A673 (cell line): ENCODE results near the gene SLN. TPM values are rescaled to one million over a fixed set of nuclear protein-coding genes. Genes with fewer than 3 reads are reported as not detected.

ENCODE experiments used
- BruUV-seq: library from RNA; stranded (reverse); fragments of 400-500 nt; replicated peaks from 2 replicates; lab custom pipeline; 2021; lab: Mats Ljungman, UMichigan
- CTCF ChIA-PET: fragments of 300-600 bp; sonication (Branson Sonifier 250); formaldehyde crosslinking; loops from one replicate; lab custom pipeline; 2022; ENCODE audit warnings: antibody characterized with exemption; lab: Charles Lee
- POLR2A ChIA-PET: fragments of 300-600 bp; sonication (Branson Sonifier 250); formaldehyde crosslinking; loops from one replicate; lab custom pipeline; 2022; ENCODE audit warnings: antibody characterized with exemption; ENCODE audit not compliant: low non-redundant PET; lab: Charles Lee
- DNase-seq: peaks from one replicate; pipeline ENCODE4 v3.0.0-alpha.2; 2015; ENCODE audit warnings: low spot score
- H3K27ac ChIP-seq: fragments of 200-600 bp; sonication (generic); 2 replicates; pipeline ENCODE4 v1.5.1; 2016; ENCODE audit warnings: mixed run types, low read depth, mild to moderate bottlenecking, mixed read lengths, antibody characterized with exemption, low read length; ENCODE audit not compliant: poor library complexity, severe bottlenecking
- H3K27me3 ChIP-seq: fragments of 200-600 bp; sonication (generic); replicated peaks from 2 replicates; pipeline ENCODE4 v1.6.1; 2017; ENCODE audit warnings: mixed run types, low read depth, mild to moderate bottlenecking, mixed read lengths, antibody characterized with exemption, low read length; ENCODE audit not compliant: insufficient read depth, poor library complexity
- H3K36me3 ChIP-seq: fragments of 200-600 bp; sonication (generic); 2 replicates; pipeline ENCODE4 v1.6.1; 2016; ENCODE audit warnings: mixed run types, mild to moderate bottlenecking, mixed read lengths, antibody characterized with exemption, low read length; ENCODE audit not compliant: insufficient read depth, poor library complexity, severe bottlenecking
- H3K4me1 ChIP-seq: fragments of 200-600 bp; sonication (generic); 2 replicates; pipeline ENCODE4 v1.6.1; 2017; ENCODE audit warnings: mixed run types, mild to moderate bottlenecking, mixed read lengths, antibody characterized with exemption, low read length; ENCODE audit not compliant: insufficient read depth, poor library complexity, severe bottlenecking
- H3K4me3 ChIP-seq: fragments of 200-600 bp; sonication (generic); 2 replicates; pipeline ENCODE4 v1.5.1; 2016; ENCODE audit warnings: low read depth, mixed run types, mild to moderate bottlenecking, mixed read lengths, low read length; ENCODE audit not compliant: poor library complexity, severe bottlenecking
- H3K9me3 ChIP-seq: fragments of 200-600 bp; sonication (generic); 2 replicates; pipeline ENCODE4 v1.6.1; 2016; ENCODE audit warnings: mixed run types, low read depth, mild to moderate bottlenecking, mixed read lengths, antibody characterized with exemption, low read length; ENCODE audit not compliant: poor library complexity, severe bottlenecking
- EZH2 ChIP-seq: fragments of 200-600 bp; sonication (generic); IDR thresholded peaks from 2 replicates; pipeline ENCODE4 v1.6.1; 2017; ENCODE audit warnings: borderline replicate concordance, low read depth, mild to moderate bottlenecking, mixed read lengths, antibody characterized with exemption, low read length; ENCODE audit not compliant: poor library complexity, severe bottlenecking
- intact Hi-C: fragments of 100-400 bp; cut with micrococcal nuclease; formaldehyde crosslinking; loops from one replicate; pipeline ENCODE4 v1.10.0; 2022; ENCODE audit not compliant: unreplicated experiment
- total RNA-seq: library from RNA; stranded (reverse); gene quantifications from 2 replicates; pipeline ENCODE4 v1.2.3, GENCODE V29; 2021
- TF ChIP-seq, protein P1 (sequence below): fragments of 300-800, 200-600 bp; sonication (generic); conservative IDR thresholded peaks from 2 replicates; pipeline ENCODE4 v1.5.1; 2017; ENCODE audit warnings: low read depth, mild to moderate bottlenecking, antibody characterized with exemption, low read length, moderate library complexity, mixed read lengths

SLN gene
- total RNA-seq, 1 experiment from 2014 or later = 0.58 TPM

DNA sequence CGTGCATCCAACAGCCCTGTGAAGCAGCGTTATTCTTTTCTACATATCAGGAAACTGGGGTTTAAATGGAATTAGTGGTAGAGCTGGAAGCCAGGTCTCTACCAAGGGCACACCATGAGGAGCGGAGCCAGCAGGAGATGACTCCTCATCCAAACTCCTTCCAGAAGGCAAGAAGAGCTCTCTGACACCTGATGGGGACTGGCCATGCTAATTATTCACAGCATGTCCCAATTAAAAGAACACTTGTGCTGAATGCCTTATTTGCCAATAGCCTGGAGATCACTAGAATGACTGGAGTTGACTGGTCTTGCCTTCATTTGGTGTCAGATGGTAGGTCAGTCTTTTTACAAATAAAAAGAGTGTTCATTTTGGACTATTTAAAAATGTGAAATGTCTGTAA lies 32.9 kb upstream of the SLN start:
- POLR2A ChIA-PET = no interaction called here
- H3K36me3 ChIP-seq = no peaks in the 10 kb centered on the region
- CTCF ChIA-PET = no interaction called here
- TF ChIP-seq, protein P1, sequence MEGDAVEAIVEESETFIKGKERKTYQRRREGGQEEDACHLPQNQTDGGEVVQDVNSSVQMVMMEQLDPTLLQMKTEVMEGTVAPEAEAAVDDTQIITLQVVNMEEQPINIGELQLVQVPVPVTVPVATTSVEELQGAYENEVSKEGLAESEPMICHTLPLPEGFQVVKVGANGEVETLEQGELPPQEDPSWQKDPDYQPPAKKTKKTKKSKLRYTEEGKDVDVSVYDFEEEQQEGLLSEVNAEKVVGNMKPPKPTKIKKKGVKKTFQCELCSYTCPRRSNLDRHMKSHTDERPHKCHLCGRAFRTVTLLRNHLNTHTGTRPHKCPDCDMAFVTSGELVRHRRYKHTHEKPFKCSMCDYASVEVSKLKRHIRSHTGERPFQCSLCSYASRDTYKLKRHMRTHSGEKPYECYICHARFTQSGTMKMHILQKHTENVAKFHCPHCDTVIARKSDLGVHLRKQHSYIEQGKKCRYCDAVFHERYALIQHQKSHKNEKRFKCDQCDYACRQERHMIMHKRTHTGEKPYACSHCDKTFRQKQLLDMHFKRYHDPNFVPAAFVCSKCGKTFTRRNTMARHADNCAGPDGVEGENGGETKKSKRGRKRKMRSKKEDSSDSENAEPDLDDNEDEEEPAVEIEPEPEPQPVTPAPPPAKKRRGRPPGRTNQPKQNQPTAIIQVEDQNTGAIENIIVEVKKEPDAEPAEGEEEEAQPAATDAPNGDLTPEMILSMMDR = no peak
- no peak for TF ChIP-seq EZH2
- H3K27me3 ChIP-seq = peaks cover 3% of the 10 kb centered on the region
- no peaks in the 10 kb centered on the region for H3K9me3 ChIP-seq
- intact Hi-C loops = loop anchor here (2.0 kb wide), 1 partner anchor 154 kb away; no protein-coding TSS in a partner anchor
- no peak overlapping the region for H3K27ac ChIP-seq
- no peak overlapping the region for H3K4me3 ChIP-seq
- BruUV-seq = no TSS peak
- H3K4me1 ChIP-seq = no peaks in the 10 kb centered on the region
- no peak for DNase-seq

DNA sequence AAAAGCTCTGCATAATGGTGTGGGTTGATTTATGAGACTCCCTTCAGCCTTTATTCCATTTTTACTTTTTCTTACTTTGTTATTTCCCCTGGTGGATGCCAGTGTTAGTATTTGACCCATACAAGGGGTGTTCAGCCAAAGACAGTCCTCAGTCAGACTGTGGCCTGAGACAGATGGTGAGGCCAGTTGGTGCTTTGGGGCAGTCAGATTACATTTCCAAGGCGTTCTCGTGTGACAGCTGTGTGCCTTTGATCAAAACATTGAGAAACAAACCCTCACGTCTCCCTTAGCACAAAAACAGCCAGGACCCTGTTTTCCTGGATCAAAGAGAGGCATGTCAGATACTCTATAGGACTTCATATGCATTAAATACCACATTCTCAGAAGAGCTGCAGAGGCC lies 31.3 kb upstream of the SLN start:
- ChIA-PET CTCF (no interaction called here), POLR2A (no interaction called here)
- intact Hi-C loops = no loop called here
- H3K36me3 ChIP-seq = no peaks in the 10 kb centered on the region
- H3K4me3 ChIP-seq = no peak overlapping the region
- peaks cover 3% of the 10 kb centered on the region for H3K27me3 ChIP-seq
- DNase-seq = no peak
- H3K4me1 ChIP-seq = no peaks in the 10 kb centered on the region
- no TSS peak for BruUV-seq
- no peak overlapping the region for H3K27ac ChIP-seq
- TF ChIP-seq EZH2 = no peak
- TF ChIP-seq, protein P1 = no peak
- no peaks in the 10 kb centered on the region for H3K9me3 ChIP-seq

- no peak overlapping the region for H3K4me3 ChIP-seq
- no peaks in the 10 kb centered on the region for H3K9me3 ChIP-seq
- intact Hi-C loops = loop anchor here (2.0 kb wide), 1 partner anchor 30 kb away; no protein-coding TSS in a partner anchor
- BruUV-seq = no TSS peak
- ChIA-PET POLR2A (no interaction called here), CTCF (interaction anchor here (0.7 to 1.4 kb wide), 4 partner anchors 30 to 192 kb away, joined by 3 to 7 read pairs (median 3); no protein-coding TSS in a partner anchor)
- H3K27ac ChIP-seq = no peak overlapping the region
- no peaks in the 10 kb centered on the region for H3K4me1 ChIP-seq
- H3K36me3 ChIP-seq = no peaks in the 10 kb centered on the region
- no peak for TF ChIP-seq EZH2
- TF ChIP-seq, protein P1 = peak; percentile 75
- peak; percentile 52 for DNase-seq
- peaks cover 2% of the 10 kb centered on the region for H3K27me3 ChIP-seq
These were observed 29.4 kb upstream of the SLN start for GRCh38 chr11:107741044-107741823.
